Measurements from ENCODE around the gene FRMD3.

- no peak for TF ChIP-seq EZH2 (IDR thresholded peaks at IDR 0.05; ENCODE audit: low read length, missing control alignments)
- TF ChIP-seq CTCF (conservative IDR thresholded peaks at IDR 0.05 in 1 of 2, IDR thresholded peaks at IDR 0.05 in 1 of 2; ENCODE audit: low read depth in 1 of 2, low read length in 2 of 2): no peak
These were observed 239.1 kb downstream of the FRMD3 start for GRCh38 chr9:83299094-83299493.

Data from fibroblast of lung (primary cell).